Measurements from ENCODE around the gene ENPP7. TPM values are rescaled to one million over a fixed set of nuclear protein-coding genes. Genes with fewer than 3 reads are reported as not detected.

The ENPP7 gene
- total RNA-seq, 4 donors from 2014 or later: not detected

GRCh38 chr17:79777894-79778503, 47.3 kb downstream of the ENPP7 start, which contains the start of gene CBX2:
Gene CBX2, plus strand, starts transcription at chr17:79778148. Its CDS starts 88 bp downstream, at chr17:79778236.
- H3K4me1 ChIP-seq: peaks cover 0 to 6% of the 10 kb centered on the region in 2 donors
- in situ Hi-C loops (cut with MboI; ENCODE audit: low sequenced_read_pairs in 4 of 4) (no loop called here), intact Hi-C loops (cut with DNase I; ENCODE audit: low total_unique reads) (loop anchor here (1.0 kb wide), 1 partner anchor 19 kb away; the partner anchor contains the start of gene CBX8)
- no peaks in the 10 kb centered on the region for H3K9me3 ChIP-seq
- peak within 1 kb of the TSS; percentile 55 to 63 (median 58) for H3K4me3 ChIP-seq
- peak; percentile 80 to 87 for ATAC-seq
- H3K27me3 ChIP-seq: peaks cover 78 to 88% (median 87%) of the 10 kb centered on the region in 3 donors
- no peaks in the 10 kb centered on the region for H3K36me3 ChIP-seq
- H3K27ac ChIP-seq: peak within 1 kb of the TSS in 3 of 4 donors; percentile 65 to 71 (median 69)
- TF ChIP-seq CTCF (IDR thresholded peaks at IDR 0.05 in 4 of 5, conservative IDR thresholded peaks at IDR 0.05 in 1 of 5): no peak
- TF ChIP-seq POLR2A (IDR thresholded peaks at IDR 0.05): no peak
- peak in 1 of 2 donors; percentile 36 for DNase-seq

- DNase-seq: no peak
- Histone ChIP-seq H3K27ac (no peak overlapping the region), H3K36me3 (no peaks in the 10 kb centered on the region), H3K4me1 (peaks cover 0 to 6% of the 10 kb centered on the region in 2 donors), H3K4me3 (peak overlapping the region; percentile 49 to 59 (median 56)), H3K27me3 (peaks cover 74 to 86% (median 83%) of the 10 kb centered on the region in 3 donors), H3K9me3 (no peaks in the 10 kb centered on the region)
- intact Hi-C loops (cut with DNase I; ENCODE audit: low total_unique reads) (no loop called here), in situ Hi-C loops (cut with MboI; ENCODE audit: low sequenced_read_pairs in 4 of 4) (no loop called here)
- no peak for ATAC-seq
- no peak for TF ChIP-seq CTCF (IDR thresholded peaks at IDR 0.05 in 4 of 5, conservative IDR thresholded peaks at IDR 0.05 in 1 of 5)
- TF ChIP-seq POLR2A (IDR thresholded peaks at IDR 0.05): no peak
These were observed 47.9 kb downstream of the ENPP7 start for GRCh38 chr17:79778504-79779083.

GRCh38 chr17:79779084-79779529, 48.4 kb downstream of the ENPP7 start:
- Histone ChIP-seq H3K27ac (no peak overlapping the region), H3K27me3 (peaks cover 69 to 81% (median 79%) of the 10 kb centered on the region in 3 donors), H3K4me3 (peak overlapping the region in 2 of 4 donors; percentile 49 to 59), H3K36me3 (no peaks in the 10 kb centered on the region), H3K9me3 (no peaks in the 10 kb centered on the region), H3K4me1 (peaks cover 0 to 6% of the 10 kb centered on the region in 2 donors)
- DNase-seq: no peak
- in situ Hi-C loops (cut with MboI; ENCODE audit: low sequenced_read_pairs in 4 of 4) (no loop called here), intact Hi-C loops (cut with DNase I; ENCODE audit: low total_unique reads) (no loop called here)
- TF ChIP-seq POLR2A (IDR thresholded peaks at IDR 0.05): no peak
- no peak for TF ChIP-seq CTCF (IDR thresholded peaks at IDR 0.05 in 4 of 5, conservative IDR thresholded peaks at IDR 0.05 in 1 of 5)
- no peak for ATAC-seq

- H3K4me3 ChIP-seq: no peak overlapping the region
- peaks cover 62 to 76% (median 74%) of the 10 kb centered on the region in 3 donors for H3K27me3 ChIP-seq
- peaks cover 0 to 6% of the 10 kb centered on the region in 2 donors for H3K4me1 ChIP-seq
- H3K27ac ChIP-seq: no peak overlapping the region
- no peak for ATAC-seq
- TF ChIP-seq CTCF (IDR thresholded peaks at IDR 0.05 in 4 of 5, conservative IDR thresholded peaks at IDR 0.05 in 1 of 5): no peak
- TF ChIP-seq POLR2A (IDR thresholded peaks at IDR 0.05): no peak
- no peaks in the 10 kb centered on the region for H3K36me3 ChIP-seq
- intact Hi-C loops (cut with DNase I; ENCODE audit: low total_unique reads) (no loop called here), in situ Hi-C loops (cut with MboI; ENCODE audit: low sequenced_read_pairs in 4 of 4) (no loop called here)
- DNase-seq: no peak
- no peaks in the 10 kb centered on the region for H3K9me3 ChIP-seq
These were observed 49.1 kb downstream of the ENPP7 start for GRCh38 chr17:79779661-79780365.
